GM19468 (cell line): Measurements from ENCODE around the gene MYO18A.

Experiments used
- ATAC-seq: cut with Tn5 transposase; IDR thresholded peaks from one replicate; pipeline ENCODE4 v1.9.1; 2021; ENCODE audit warnings: mild to moderate bottlenecking, moderate library complexity, moderate number of reproducible peaks; ENCODE audit not compliant: unreplicated experiment; ENCODE audit errors: extremely low read depth

Gene MYO18A

DNA sequence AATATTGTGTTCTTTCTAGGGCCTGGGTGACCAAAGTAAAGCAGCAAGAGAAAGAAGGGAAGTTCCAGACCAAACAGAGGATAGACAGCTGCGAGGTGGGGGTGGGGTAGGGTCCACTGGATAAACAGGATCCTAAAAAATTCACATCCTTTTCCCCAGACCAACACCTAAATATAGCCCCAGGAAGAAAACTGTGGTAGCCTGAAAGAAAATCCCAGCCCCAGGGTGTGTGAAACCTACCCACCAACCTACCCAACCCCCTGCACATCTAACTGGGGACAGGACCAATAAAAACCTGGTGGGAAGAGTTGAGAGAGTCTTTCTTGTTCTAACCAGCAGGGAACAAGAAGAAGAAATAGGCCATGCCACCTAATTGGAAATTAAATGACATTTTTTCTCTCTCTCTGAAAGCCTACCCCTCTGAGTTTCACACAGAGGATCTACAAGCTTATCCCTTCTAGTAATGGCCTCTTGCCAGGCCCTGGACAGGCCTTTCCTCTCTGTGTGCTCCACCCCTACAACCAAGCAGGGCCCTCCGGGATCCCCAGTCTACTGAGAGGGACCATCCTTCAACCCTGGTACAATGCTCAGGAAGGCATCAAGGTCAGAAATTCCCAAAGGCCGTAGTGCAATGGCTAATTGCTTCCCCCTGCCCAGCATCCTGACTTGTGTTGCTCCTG is 12.0 kb downstream of the MYO18A start:
- ATAC-seq: no peak

DNA sequence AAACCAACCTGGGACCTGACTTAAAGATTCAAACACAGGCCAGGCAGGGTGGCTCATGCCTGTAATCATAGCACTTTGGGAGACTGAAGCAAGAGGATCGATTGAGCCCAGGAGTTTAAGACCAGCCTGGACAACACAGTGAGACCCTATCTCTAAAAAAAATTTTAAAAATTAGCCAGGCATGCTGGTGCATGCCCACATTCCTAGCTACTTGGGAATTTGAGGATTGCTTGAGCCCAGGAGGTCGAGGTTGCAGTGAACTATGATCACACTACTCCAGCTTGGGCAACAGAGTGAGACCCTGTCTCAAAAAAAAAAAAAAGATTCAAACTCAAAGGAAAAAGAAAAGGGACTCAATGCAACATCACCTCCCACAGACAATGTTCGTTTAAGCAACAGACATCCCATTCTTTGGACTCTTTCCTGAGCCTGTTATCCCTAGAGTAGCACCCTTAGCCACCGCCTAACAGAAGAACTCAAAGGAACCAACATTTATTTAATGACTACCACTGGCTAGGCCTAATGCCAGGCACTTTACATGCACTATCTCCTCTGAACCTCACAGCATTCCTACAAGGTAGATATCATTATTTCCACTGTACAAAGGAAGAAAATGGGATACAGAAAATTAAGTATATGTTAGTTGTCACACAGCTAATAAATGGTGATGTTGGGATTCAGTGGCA is 12.7 kb downstream of the MYO18A start:
- ATAC-seq: no peak

DNA sequence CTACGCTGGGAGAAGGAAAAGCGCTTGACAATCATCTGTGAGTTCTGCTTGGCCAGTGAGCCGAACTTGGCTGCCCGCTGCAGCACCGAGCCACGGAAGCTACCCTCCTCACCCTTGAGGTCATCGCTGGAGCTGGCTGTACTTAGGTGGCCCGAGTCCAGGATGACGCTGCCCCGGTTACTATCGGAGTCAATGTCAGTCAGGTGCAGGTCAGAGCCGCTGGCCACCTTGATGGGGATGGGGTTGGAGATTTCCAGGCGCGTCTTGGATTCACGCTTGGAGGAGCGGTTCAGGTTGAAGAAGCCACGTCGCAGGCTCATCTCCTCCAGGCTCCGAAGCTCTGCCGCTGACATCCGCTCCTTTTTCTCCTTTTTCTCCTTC is 13.7 kb downstream of the MYO18A start:
- no peak for ATAC-seq

DNA sequence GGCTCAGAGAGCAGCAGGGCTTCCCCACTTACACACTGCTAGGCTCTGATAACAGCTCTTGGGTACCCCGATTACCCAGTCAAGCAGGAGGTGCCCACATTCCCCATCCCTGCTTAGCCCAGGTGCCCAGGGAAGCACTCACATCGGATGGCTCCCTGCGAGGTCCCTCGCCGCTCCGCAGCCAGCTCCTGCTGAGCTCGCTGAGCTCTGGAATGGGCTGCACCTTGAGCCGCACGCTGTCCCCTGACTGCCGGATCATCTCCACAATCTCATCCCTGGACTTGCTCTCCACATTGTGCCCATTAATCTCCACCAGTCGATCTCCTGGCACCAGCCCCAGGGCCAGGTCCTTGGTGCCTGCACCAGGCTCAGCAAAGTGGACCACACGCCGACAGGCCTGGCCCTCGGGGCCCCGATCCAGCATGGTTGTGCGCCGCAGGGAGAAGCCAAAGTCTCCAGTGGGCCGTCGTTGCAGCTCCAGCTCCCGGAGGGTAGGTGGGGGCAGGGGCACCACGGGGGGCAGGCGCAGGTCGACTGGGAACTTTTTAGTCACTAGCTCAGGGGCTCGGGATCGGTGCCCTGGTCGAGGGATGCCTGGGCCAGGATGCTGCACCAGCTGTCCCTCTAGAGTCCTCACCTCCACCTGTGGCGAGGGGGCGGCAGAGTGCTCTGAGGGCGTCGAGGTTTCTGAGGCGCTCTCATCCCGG is 14.2 kb downstream of the MYO18A start:
- no peak for ATAC-seq

DNA sequence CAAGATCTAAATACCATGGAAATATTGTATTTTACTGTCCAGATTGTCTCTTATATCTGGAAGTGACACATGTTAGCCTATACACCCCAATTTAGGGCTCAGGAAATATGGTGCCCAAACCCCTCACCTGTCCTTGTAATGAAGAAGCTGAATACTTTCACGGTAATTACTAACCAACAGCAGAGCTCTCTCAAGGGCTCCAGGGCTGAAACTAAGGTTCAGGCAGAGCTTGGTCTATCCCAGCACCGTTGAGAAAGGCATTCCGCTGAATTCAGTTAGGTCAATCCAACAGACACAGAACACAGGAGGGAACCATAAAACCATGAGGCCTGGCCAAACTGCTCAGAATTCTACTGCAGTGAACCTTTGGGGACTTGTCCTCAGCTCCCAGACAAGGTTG is 14.9 kb downstream of the MYO18A start:
- no peak for ATAC-seq

DNA sequence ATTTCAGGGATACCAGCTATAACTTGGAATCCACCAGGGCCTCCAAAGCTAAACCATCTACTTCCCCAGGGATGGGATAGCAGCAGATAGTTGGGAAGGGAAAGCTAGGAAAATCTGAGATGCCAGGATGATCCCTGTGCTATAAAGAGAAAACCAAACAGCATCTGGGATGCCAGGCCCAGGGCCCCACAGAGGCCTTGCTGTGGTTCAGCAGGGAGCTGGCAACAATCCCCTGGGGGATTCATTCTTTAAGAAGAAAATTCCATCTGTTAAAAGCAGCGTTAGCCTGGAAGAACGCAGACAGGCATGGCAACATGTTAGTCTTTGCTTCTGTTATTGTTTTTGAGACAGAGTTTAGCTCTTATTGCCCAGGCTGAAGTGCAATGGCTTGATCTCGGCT is 16.6 kb downstream of the MYO18A start:
- ATAC-seq: no peak

DNA sequence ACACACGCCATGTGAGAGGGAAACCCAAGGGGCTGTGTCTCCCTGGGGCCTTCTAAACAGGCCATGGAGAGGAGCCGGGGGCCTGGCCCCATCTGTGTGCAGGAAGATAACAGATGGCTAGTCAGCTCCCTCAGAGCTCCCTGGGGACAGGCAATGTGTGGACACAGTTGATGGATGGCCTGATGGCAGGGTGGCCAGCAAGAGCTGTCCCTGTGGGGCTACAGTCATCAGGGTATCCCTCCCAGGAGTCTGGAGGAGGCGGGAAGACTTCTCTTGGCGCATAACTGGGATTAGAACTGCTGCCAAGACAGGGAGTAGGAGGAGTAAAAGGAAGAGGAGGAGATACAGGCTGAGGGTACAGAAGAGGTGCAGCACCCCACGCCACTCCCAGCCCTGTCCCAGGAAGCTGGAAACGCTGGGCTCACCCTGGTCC is 17.3 kb downstream of the MYO18A start:
- no peak for ATAC-seq

- ATAC-seq: no peak
Observed at GRCh38 chr17:29162082-29162908, 17.9 kb downstream of the MYO18A start.

- no peak for ATAC-seq
Observed at GRCh38 chr17:29160253-29160652, 19.9 kb downstream of the MYO18A start.

- ATAC-seq: no peak
Observed at GRCh38 chr17:29159306-29159860, 20.8 kb downstream of the MYO18A start.

DNA sequence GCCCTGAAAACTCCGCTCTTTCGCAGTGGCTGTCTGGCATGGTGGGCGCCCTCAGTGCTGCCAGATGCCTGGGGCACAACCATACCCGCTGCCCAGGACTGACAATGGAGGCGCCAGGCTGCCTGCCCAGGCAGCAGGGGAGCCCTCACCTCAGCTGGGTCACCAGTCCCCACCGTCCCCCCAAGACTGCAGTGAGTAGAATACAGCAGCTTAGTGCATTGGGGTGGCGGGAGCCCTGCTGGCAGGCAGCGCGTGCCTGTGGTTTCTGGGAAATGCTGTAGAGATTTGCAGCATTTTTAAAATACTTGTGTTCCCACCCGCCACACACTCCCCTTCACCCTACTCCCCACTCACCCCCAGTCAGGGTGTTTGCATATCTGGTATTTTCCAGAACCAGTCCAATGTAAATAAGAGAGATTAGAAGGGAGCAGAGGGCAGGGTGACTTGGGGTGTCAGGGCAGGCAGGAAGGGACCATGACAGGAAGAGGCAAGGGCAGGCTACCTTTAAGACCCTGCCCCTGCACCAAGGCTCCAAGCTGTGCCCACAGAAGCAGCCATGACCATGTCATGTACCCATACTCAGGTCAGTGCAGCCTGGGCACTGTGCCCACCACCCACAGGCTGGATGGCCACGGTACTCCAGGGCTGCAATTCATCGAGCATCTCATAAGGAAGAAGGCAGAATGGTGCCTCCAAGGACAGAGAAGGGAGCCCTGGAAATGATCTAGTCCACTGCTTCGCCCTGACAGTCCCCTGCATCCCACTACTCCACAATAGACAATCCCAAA is 21.5 kb downstream of the MYO18A start:
- ATAC-seq: no peak

- ATAC-seq: no peak
Observed at GRCh38 chr17:29158096-29158487, 22.1 kb downstream of the MYO18A start.

GRCh38 chr17:29157310-29157709 is 22.9 kb downstream of the MYO18A start:
- ATAC-seq: no peak

DNA sequence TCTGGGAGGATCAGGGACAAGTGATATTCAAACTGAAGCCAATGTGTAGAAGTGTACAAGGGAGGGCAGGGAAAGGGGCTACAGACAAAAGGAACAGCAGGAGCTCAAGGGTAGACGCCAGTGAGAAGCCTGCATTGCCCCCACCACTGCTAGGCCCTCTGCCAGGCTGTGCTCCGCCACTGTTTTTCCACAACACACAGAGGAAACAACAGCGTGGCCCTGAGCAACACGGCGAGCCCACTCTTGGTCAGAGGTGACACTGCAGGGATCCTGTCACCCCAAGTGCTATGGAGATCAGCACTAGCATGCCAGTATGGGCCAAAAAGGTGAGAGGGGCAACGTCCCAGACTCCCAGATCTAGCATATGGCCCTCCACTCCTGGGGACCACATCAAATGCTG is 23.4 kb downstream of the MYO18A start:
- ATAC-seq: no peak

GRCh38 chr17:29155966-29156338 is 24.2 kb downstream of the MYO18A start:
- no peak for ATAC-seq

- no peak for ATAC-seq
Observed at GRCh38 chr17:29155227-29155965, 24.8 kb downstream of the MYO18A start.

DNA sequence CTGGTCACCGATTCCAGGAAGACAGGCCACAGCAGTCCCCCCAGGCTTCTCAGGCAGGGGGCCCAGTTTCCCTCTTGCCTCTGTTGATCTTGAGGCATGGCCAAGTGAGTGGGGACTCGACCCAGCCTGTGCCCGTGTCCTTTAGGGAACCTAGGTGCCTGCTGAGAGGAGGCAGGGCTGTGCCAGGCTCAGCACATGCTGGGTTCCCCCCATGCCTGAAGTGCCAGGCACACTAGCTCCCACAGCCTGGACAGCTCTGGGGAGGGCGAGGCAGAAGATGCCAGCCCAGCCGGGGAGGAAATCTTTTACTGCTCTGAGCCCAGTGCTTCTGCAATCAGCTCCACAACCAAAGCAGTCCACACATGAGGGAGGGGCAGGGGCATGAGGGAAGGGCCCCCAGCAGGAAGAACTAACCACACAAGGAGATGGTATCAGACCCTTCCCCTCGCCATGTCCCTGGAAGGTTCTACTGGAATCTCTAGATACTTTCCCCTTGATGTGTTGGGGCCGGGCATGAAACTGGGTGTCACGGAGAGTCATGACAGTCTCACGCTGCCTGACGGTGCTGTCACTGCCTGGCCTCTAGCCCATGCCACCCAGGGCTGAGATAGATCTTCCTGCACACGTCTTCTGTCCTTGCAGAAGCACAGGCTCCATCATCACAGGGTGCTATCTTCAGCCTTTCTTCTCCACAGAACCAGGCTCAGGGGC is 25.5 kb downstream of the MYO18A start:
- ATAC-seq: no peak

DNA sequence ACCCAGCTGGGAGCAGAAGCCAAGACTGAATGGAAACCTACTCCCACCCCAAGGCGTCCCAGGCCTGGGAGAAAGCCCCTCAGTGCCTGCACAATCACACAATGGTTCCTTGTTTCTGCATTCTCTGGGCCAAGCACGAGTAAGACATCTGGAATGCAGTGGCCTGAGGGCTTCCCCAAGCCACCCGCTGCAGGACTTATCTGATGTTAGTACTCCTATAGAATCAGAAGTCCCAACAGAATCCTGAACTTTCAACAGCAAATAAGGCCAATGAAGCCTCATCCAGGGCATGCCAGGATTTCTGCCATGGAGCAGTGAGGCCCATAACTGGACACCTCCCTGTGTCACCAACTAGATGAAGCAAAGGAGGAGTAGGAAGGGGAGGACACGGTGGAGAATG is 28.6 kb downstream of the MYO18A start:
- no peak for ATAC-seq
